GM18867 (cell line): ENCODE measurements around the gene LY86.

Experiments used
- ATAC-seq: cut with Tn5 transposase; IDR thresholded peaks from one replicate; pipeline ENCODE4 v1.9.1; 2021; ENCODE audit warnings: mild to moderate bottlenecking, moderate library complexity; ENCODE audit not compliant: unreplicated experiment

LY86 gene

DNA sequence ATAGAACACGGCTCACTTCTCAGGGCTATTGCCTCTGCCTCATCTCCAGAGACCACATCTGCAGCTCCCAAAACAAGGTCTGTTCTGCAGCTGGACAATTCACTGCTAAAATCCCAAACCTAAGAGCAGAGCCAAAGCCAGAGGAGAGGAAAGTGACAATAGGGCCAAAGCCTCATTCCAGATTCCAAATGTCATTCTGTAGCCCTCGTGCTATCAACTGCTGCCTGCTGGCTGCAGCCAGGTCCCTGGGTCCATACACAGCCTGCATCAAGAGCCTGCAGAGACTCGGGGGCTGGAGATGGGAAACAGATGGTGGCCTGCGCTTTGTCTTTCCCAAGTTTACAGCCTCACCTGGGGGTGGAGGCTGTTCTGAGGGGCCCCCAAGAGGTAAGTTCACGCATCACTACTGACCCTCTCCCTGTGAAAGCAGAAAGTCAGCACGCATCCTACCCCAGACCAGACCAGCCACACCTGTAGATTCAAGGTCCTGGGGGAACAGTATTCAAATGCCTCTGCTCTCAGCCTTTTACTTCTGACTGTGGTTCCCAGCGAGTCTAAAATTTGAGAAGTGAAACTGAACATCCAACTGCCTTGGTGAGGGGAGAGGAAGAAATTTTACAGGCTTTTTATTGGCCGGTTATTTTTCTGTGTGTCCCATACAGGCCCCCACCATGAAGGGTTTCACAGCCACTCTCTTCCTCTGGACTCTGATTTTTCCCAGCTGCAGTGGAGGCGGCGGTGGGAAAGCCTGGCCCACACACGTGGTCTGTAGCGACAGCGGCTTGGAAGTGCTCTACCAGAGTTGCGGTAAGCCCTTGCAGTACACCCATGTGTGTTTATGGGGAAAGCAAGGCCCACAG is at the start of gene LY86:
TSS of gene LY86 (plus strand) at position 657 of the 860 bp plus-strand sequence. CDS start at position 672, 15 bp downstream.
- peak; percentile 57 for ATAC-seq

DNA sequence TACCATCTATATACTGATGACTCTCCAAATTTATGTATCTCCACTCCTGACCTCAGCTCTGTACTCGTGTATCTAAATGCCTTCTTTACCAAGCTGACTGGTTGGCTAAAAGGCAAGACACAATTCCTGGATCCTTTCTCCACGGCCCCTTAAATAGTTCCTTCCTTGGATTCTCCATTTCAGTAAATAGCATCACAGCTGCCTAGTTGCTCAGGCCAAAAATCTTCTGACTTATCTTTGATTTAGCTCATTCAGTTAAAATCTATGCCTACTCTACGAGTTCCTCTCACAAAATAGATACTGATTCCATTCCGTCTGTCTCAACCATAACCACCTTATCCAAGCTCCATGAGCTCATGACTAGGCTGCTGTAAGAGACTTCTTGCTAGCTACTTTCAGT is 49.5 kb upstream of the LY86 start:
- no peak for ATAC-seq

DNA sequence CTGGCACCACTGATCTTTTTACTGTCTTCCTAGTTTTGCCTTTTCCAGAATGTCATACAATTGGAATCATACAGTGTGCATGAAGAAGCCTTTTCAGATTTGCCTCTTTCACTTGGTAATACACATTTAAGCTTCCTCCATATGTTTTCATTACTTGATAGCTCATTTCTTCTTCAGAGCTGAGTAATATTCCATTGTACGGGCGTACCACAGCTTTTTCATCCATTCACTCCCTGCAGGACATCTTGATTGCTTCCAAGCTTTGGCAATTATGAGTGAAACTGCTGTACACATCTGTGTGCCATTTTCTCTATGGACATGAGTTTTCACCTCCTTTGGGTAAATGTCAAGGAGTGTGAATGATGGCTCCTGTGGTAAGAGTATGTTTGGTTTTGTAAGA is 46.2 kb upstream of the LY86 start:
- ATAC-seq = no peak

DNA sequence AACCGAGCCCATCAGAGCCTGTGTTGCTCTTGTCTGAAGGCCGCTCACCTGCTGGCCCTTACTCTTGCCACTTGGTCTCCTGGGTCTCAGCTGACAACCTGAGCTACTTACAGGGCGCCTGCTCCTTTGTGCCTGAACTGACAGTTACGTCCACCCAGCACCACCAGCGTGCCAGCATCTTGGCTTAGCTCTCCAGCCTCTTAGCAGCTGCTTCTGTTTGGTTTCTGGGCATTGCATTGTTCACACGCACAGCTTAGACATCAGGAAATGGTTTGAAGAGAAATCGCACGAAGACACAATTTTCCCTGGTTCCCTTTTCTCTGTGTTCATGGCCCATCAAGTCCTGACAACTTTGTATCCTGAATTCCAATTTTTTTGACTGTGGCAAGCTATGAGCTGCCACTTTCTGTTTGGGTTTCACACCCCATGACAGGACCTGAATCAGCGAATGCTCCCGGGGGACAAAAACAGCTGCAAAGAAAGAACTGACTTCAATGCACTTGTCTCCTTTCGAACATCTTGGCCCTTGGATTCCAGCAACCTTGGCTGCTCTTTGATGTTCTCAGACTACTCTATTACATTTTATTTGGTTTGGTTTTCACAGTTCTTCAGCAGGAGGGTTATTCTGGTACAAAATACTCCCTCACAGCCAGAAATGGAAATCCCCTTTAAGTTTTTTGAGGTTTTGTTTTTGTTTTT is 45.2 kb upstream of the LY86 start:
- ATAC-seq = no peak

DNA sequence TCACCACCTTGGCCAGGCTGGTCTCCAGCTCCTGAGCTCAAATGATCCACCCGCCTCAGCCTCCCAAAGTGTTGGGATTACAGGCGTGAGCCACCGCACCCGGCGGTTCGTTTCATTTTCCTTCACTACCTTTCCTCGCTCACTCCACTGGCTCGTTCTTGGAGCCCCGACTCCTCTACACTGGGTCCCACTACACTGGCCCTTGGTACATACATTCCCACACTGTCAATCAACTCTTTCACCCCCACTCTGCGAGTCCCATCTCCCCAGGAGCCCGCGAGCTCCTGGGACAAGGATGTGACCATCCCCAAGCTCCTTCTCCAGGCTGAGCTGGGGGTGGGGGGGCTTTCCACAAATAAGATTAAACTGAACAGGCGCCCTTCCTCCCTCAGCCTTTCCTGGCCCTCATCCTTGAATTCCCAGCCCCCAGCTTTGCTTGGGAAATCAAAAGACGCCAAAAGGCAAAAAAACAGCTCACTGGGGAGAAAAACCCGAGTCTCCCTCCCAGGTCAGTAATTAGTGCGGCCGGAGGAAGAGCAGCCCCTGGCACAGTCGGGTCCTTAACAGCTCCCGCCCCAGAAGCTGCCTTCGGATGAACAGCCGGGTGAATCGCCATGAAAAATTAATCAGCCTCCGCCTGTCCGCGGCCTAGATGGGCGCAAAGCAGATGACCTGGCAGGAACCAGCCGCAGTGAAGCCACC is 42.8 kb upstream of the LY86 start:
- ATAC-seq = peak; percentile 1

DNA sequence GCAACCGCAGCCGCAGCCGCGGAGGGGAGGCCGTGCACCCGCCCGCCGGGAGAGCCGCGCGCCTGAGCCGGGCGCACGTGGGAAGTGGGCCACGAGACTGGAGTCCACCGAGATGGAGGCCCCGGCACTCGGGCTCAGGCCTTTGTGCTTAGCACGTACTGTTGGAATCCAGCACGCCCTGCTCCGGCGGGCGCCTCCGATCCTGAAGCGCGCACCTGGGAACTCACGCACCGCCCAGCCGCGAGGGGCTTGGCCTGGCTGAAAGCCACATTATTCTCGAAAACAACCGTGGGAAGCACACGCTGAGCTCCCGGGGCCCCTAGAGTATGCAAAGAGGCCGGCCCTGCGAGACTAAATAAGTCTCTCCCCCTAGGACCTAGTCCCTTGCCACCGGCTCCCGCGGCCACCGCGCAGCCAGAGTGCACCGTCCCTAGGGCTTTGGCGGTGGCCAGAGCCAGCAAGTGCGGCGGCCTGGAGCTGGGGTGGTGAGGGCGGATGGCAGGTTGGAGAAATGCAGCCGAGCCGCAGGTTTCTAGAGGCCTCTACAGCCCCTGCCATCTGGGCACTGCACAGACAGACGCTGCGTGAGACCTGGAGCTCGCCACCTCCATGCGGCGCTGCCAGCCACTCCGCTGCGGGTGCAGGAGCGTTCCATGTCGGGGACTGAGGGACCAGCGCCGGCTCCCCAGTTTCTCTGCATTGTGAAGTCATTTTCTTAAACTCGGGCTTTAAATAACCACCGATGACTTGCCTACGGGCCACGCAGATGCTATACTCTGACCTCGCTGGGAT is 42.0 kb upstream of the LY86 start:
- peak; percentile 39 for ATAC-seq

DNA sequence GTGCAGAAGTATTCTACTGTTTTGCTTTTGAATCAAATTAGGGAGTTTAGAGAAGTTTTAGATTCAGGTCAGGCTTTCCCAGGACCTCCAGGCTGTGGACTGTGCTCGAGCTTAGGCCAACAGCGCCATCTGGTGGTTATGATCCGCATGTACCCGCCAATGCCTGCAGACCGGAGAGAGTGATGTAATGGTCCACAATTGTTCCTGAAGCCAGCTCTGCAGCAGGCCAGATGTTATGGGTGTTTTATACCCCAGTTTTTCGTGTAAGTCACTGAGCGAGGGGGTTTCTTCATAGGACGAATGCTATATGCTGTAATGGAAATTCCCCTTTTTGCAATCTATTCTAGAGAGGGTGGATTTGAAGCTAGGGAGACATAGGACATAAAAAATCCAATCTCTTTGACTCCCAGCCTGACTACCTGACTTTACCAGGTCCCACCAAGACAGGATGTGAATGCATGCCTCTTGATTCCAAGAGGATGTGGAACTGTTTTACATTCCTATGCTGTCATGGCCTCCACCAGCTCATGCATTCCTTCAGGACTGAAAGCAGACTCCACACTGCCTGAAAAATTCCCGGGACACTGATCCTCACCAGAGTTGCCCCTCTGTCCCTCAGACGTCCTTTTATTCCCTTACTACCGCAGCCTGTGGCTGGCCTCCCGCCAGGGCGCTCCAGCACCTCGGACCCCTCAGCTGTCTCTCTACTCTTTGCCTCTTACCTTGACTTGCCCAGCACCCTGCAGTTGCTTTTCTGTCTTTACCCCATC is 41.2 kb upstream of the LY86 start:
- peak; percentile 77 for ATAC-seq

DNA sequence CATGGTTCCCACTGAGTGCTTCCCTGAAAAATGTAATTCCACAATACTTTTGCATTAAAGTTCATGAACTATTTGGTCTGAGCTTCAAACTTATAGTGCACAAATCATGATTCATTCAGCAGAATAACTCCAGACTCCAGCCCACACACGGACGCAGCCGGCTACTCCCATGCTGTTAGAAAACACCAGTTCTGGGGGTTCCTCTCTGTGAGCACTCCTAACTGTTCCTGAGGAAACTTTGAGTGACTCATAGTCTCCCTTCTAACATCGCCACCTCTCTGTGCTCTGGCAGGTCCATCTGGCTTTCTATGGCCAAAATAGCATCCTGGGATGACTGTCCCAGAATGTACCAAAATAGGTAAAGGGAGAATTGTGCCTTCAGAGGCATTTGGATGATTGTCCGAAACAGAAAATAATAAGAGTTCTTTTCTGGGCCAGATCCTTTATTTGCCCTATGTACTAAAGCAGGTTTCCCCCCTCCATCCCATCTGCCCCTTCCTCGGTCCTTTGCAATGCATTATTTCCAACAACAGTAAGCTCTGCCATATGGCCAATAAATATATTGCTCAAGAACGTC is 32.3 kb upstream of the LY86 start:
- ATAC-seq = no peak

DNA sequence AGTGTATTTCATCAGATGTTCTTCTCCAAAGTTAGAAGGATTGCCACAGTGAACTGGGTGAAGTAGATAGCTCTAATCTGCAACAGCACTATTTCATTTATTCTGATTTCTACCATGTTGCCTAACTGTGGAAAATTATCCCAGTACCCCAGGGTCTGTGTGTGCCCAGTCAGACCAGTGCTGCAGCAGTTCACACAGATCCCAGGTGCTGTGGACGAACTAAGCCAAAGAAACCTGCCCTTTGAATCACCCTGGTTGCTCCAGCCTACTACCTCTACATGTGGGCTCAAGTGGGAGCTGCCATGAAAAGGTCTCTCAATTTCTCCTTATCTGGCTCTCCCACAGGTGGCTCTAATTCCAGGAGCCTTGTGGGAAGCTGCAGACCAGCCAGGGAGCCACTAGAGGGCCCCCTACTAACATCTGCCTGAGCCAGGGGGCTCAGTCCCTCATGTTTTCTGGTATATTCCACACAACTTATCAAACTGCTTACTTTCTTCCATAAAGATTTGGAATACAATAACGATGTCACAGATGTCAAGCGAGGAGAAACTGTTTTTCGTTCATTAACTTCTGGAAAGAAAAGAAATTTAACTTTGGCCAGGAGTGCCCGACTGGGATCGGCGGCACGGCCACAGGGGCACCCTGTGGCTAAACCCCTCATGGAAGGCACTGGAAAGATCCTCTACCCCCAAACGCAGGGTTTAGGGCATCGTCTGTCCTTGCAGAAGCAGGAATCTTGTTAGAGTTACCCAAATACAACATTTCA is 31.6 kb upstream of the LY86 start:
- ATAC-seq = no peak

DNA sequence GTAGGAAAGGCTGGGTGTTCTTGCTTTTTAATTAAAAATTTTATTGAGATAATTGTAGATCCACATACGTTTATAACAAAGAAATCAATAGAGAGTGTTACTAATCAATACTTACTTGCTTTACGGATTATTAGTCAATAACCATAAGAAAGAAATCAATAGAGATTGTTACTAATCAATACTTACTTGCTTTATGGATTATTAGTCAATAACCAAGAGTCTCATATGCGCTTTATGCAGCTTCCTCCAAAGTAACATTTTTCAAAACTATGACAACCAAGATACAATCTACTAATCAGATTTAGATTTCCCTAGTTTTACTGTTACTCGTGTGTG is 31.0 kb upstream of the LY86 start:
- no peak for ATAC-seq

DNA sequence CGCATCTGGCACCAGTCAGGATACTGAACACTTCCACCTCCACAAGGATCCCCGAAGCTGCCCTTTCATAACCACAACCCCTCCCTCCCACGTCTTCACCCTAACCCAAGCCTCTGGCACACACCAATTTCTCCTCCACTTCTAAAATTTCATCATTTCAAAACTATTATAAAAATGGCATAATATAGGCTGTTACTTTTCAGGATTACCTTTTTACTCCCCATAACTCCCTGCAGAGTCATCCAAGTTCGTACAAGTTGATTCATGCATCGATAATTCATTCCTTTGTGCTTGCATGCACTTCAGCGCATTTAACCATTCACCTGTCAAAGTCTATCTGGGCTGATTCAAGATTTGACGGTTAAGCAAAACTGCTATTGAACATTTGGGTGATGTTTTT is 30.6 kb upstream of the LY86 start:
- no peak for ATAC-seq

DNA sequence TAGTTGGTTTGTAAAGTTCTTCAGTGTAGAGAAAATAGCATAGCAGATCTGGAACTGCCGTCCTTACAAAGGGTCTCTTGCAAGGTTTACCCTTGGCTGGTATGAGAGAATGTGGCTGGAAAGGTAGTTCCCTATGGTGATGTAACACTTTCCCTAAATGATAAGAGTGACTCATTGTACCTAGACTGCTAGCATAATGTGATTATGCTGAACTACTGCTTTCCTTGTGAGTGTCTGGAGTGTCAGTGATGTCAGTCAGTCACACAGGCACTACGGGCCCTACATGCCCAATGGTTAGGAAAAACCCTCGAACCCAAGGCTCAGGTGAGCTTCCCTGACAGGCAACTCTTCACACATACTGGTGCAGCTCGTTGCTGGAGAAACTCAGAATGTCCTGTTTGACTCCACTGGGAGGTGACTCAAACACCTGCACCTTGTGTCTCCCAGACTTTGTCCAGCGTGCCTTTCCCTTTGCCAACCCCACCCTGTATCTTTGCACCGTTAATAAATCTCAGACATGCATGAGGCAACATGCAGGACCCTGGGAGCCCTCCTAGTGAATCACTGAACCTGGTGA is 28.4 kb upstream of the LY86 start:
- ATAC-seq = no peak

DNA sequence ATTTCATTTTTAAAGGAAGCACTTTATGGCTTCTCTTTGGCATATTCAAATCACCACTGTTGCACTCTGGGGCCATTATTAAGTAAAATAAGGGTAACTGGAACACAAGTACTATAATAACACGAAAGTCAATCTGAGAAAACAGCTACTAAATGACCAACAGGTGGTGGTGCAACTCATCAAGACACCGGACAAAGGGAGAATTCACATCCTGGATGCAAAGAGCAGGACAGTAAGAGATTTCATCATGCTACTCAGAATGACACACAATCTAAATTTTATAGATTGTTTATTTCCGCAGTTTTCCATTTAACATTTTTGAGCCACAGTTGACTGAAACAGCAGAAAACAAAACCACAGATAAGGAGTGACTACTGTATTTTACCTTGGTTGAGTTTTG is 27.6 kb upstream of the LY86 start:
- no peak for ATAC-seq

DNA sequence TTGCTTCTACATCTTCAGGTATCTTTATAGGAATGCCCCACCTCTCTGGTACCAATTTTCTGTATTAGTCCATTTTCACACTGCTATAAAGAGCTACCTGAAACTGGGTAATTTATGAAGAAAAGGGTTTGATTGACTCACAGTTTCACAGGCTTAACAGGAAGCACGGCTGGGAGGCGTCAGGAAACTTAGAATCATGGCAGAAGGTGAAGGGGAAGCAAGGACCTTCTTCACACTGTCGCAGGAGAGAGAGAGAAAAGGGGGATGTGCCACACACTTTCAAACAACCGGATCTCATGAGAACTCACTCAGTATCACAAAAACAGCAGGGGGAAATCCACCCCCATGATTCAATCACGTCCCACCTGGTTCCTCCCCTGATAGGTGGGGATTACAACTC is 24.4 kb upstream of the LY86 start:
- ATAC-seq = no peak

DNA sequence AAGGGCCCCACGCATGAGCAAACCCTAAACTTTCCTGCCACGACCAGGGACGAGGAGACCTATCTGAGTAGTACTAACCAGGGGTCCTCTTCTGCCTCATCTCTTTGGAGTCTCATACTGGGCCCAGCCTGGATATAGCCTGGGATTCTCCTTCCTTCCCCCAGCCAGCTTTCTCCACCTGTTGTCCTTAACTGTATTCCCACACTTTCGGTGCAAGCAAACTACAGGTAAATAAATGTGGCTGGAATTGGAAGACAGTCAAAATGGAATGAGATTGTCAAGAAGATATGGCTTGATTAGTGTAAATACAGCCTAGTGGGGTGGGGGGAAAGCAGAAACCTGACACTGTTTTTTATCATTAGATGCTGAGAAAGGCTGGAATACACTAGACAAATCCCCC is 23.5 kb upstream of the LY86 start:
- no peak for ATAC-seq

DNA sequence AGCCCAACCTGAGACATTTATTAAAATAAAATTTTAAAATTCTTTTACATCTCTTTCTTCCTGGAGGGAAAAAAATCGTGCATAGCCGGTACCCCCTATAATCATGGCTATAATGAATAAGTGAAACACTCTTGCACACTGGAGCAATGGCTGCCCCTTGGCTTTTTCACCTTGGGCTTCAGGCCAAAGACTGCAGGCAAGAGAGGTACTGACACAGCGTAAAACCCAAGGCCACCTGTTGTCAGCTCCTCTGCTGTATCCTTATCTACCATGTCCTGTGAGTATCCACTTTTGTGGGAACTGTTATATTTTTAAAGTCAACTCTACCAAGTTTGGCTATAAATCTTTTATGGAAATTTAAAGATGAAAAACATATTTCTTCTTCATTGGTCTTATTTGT is 23.0 kb upstream of the LY86 start:
- no peak for ATAC-seq

DNA sequence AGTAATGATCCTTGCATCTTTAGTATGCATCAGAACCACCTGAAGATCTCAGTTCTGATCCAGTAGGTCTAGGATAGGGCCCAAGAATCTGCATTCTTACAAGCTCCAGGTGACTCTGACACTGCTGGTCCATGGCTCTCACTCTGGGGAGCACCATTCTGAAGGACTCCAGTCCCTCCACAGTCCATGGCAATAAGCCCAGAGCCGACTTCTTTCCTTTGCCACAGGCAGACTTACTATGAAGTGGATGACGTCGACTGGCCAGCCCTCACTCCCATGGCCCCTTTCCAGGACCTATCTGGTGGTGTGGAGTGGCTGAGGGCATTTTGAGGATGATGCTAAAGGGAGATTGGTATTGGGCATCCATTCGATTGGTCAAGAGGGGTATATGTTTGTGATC is 21.8 kb upstream of the LY86 start:
- no peak for ATAC-seq

DNA sequence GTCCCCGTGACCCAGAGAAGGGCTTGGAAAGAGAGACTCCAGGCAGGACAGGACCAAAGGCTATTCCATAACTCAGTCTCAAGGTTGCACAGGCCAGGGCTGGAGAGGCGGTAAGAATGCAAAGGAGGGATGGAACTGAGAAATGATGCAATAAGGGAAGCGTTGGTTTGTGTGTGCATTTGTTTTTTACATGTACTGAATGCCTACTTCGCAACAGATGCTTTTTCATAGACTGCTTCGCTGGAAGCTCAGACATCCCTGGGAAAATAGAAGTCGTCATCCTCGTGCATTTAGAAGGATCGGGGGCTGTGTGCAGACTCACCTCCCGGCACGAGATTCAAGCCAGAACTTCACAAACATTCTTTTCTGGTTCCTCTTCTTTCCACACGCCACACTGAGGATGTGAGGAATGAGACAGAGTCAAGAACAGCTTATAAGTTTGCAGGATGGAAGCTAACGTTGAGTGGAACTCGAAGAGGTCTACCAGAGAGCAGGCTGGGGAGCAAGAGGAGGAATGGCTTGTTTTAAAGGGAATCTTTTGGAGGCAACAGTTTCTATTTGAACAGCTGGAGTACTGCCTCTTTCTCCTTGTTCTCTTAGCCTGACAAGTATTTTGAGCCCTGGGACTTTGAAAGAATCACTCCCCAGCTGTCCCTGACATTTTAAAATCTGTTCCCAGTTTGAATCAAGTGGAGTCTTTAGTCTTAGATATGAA is 19.3 kb upstream of the LY86 start:
- ATAC-seq = no peak
